Placental epithelial cell (primary cell): ENCODE data around the gene RACGAP1. TPM values are rescaled to one million over a fixed set of nuclear protein-coding genes. Genes with fewer than 3 reads are reported as not detected.

Experiments
- total RNA-seq: library from RNA; depleted of rRNA; stranded (reverse); fragments of >200 nt; gene quantifications from 2 replicates; pipeline ENCODE4 v1.2.3, GENCODE V29; 2012

The RACGAP1 gene, protein sequence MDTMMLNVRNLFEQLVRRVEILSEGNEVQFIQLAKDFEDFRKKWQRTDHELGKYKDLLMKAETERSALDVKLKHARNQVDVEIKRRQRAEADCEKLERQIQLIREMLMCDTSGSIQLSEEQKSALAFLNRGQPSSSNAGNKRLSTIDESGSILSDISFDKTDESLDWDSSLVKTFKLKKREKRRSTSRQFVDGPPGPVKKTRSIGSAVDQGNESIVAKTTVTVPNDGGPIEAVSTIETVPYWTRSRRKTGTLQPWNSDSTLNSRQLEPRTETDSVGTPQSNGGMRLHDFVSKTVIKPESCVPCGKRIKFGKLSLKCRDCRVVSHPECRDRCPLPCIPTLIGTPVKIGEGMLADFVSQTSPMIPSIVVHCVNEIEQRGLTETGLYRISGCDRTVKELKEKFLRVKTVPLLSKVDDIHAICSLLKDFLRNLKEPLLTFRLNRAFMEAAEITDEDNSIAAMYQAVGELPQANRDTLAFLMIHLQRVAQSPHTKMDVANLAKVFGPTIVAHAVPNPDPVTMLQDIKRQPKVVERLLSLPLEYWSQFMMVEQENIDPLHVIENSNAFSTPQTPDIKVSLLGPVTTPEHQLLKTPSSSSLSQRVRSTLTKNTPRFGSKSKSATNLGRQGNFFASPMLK
- total RNA-seq, result 27.9 and 39.0 TPM in 2 replicates

DNA sequence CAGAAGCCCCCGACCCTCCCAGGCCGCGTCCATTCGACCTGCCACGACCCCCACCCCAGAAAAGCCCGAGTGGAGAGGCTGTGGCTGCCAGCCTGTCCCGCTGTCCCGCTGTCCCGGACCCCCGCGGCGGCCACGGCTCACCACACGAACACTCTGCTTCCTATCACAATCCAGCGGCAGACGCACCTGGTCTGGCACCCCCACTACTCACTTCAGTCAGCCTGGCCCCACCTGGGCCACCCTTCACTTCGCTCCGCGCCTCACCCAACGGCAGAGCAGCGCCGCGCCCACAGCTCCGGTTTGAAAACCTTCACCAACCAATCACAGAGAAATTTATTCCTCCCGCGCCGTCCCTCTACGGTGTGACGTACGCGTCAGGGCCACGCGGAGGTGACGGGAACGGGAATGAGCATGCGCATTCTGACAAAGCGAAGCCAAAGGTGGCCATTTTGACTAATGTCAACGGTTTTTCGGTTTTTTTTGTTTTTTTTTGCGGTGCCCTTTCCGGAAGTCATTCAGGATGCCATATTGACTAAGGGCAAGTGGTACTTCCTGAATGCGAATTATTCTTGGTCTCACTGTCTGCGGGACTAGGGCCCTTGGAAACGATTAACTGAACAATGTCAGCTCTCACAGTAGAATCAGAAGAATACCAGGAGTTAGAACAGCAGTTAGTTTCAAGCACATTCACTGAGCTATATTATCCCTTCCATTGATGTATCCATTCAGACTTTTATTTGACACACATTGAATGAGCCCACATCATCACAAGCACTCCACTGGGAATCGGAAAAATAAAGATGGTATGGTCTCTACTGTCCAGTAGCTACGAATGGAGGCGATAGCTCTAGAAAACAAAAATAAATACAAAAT, at the start of gene RACGAP1:
TSS of gene RACGAP1 (minus strand) at position 308 of the 873 bp plus-strand sequence. CDS start 8,779 bp downstream, outside the sequence.

DNA sequence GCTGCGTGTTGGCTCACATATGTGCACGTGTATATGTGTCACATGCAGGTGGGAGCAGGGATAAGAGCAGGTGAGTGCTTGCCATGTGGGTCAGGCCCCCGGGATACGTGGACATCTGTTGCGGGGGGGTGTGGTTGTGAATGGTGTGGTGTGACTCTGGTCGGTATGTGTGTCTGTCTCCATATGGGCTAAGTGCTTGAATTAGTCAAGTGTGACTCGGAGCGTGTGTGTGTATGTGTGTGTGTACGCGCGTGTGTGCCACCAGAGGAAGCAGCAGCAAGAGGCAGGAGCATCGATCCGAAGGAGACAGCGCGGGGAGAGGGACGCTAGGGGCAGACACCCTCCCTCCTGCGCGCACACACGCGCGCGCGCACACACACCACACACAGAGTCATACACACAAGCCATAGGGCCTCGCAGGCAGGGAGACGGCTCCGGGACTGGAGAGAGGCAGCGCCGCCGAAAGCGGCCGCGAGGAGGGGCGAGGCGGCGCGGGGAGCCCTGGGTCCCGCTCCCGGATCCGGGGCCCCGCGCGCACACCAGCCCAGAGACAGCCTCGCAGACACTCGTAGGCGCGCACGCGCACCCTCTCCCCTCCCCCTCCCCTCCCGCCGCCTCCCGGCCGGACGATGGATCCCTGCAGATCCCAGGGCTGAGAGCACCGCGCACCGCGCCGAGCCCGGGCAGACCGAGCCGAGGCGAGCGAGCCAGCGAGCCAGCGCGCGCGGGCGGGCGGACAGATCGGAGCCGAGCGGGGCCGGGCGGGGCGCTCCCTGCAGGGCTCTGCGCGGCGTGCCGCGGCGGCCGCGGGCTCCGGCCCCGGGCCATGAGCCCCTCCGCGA, 31.9 kb upstream of the RACGAP1 start, which contains the start of gene ASIC1:
TSS of gene ASIC1 (plus strand) at position 597 of the 842 bp plus-strand sequence. CDS start 1,171 bp downstream, outside the sequence.

GRCh38 chr12:49972641-49973360, 52.5 kb downstream of the RACGAP1 start, which contains the start of gene AQP6:
Gene AQP6 (plus strand): TSS chr12:49972947. CDS start chr12:49973174, 227 bp downstream.

DNA sequence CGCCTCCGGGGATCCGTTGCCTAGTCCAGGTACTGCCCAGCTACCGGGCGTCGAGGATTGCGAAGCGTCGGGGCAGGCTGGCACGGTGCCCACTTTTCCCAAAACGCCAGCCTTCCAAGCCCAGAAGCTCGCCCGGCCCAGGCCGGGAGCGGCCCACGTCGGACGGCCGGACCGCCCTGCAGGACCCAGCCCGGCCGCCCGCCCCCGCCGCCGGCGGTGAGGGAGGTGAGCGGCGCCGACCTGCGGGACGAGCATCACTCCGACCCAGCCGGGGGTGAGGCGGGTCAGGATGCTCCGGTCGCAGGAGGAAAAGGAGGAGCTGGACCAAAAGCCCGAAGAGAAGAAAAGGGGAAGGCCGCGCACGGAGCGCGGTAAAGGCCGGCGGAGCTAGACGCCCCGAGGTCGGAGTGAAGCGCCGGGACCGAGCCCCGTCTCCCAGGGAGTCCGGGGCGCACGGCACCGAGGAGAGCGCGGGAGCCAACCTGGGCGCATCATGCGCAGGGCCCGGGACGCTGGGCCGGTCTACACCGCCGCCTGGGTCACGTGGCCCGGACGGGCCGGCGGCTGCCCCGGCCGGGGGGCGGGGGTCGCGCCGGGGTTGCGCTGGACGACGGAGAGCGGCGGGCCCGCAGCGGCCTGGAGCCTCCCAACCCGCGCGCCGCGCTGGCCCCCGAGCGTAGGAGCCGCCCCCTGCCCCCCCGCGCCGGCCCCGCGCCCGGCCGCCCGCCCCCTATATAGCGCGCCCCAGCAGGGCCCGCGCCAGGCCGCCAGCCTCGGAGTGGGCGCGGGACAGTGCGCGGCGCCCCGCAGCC, 64.0 kb downstream of the RACGAP1 start, which contains the start of gene AQP5:
TSS of gene AQP5 (plus strand) at position 762 of the 812 bp plus-strand sequence. CDS start 146 bp downstream, outside the sequence.

GRCh38 chr12:49950273-49951251, 74.7 kb downstream of the RACGAP1 start, which contains the start of gene AQP2:
Gene AQP2 (plus strand): TSS chr12:49950737. CDS start chr12:49950831, 94 bp downstream.

Other genes with a start within 250 kb of the RACGAP1 start
- gene NCKAP5L, start 197.1 kb downstream of the RACGAP1 start, total RNA-seq, result 24.7 and 41.1 TPM in 2 replicates
- 4.3 and 4.7 TPM in 2 replicates for gene BCDIN3D, start 182.4 kb downstream of the RACGAP1 start, total RNA-seq
- gene FAIM2, start 121.6 kb downstream of the RACGAP1 start, total RNA-seq, result under 0.01 TPM in 2 replicates
- gene AQP2, start 74.8 kb downstream of the RACGAP1 start, total RNA-seq, result not detected in 2 replicates
- gene AQP5, start 63.6 kb downstream of the RACGAP1 start, total RNA-seq, result not detected in 2 replicates
- gene AQP6, start 52.5 kb downstream of the RACGAP1 start, total RNA-seq, result not detected in 2 replicates
- 0.65 and 1.2 TPM in 2 replicates for gene ASIC1, start 32.1 kb upstream of the RACGAP1 start, total RNA-seq
- gene SMARCD1, start 59.8 kb upstream of the RACGAP1 start, total RNA-seq, result 55.7 and 95.2 TPM in 2 replicates
- gene GPD1, start 78.5 kb upstream of the RACGAP1 start, total RNA-seq, result 1.2 TPM in 1 of 2 replicates, not detected in the other
- gene COX14, start 86.7 kb upstream of the RACGAP1 start, total RNA-seq, result 25.9 and 28.0 TPM in 2 replicates
- gene CERS5, start 141.9 kb upstream of the RACGAP1 start, total RNA-seq, result 28.3 and 35.1 TPM in 2 replicates